ENCODE measurements around the gene MCTP1. TPM values are rescaled to one million over a fixed set of nuclear protein-coding genes. Genes with fewer than 3 reads are reported as not detected.

The MCTP1 gene
- total RNA-seq, 1 experiment from 2014 or later = 5.6 TPM

- DNase-seq (ENCODE audit: low spot score) (no peak), ATAC-seq (peak; percentile 61)
- ChIA-PET CTCF (no interaction called here), POLR2A (no interaction called here)
- H3K27ac Mint-ChIP-seq = no peak overlapping the region
- TF ChIP-seq GABPB1 (CRISPR knock-in tag; IDR thresholded peaks at IDR 0.05) (no peak), NFE2L1 (CRISPR knock-in tag; IDR thresholded peaks at IDR 0.05) (no peak), ESRRA (CRISPR knock-in tag; IDR thresholded peaks at IDR 0.05; ENCODE audit: borderline replicate concordance) (no peak), NR1H2 (CRISPR knock-in tag; IDR thresholded peaks at IDR 0.05) (no peak), ZSCAN18 (CRISPR knock-in tag; IDR thresholded peaks at IDR 0.05) (no peak), RELA (CRISPR knock-in tag; IDR thresholded peaks at IDR 0.05; ENCODE audit: borderline replicate concordance) (no peak)
- TF ChIP-seq, protein P1, sequence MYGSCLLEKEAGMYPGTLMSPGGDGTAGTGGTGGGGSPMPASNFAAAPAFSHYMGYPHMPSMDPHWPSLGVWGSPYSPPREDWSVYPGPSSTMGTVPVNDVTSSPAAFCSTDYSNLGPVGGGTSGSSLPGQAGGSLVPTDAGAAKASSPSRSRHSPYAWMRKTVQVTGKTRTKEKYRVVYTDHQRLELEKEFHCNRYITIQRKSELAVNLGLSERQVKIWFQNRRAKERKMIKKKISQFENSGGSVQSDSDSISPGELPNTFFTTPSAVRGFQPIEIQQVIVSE (CRISPR knock-in tag; IDR thresholded peaks at IDR 0.05; ENCODE audit: borderline replicate concordance) = no peak
- TF ChIP-seq, protein P2, sequence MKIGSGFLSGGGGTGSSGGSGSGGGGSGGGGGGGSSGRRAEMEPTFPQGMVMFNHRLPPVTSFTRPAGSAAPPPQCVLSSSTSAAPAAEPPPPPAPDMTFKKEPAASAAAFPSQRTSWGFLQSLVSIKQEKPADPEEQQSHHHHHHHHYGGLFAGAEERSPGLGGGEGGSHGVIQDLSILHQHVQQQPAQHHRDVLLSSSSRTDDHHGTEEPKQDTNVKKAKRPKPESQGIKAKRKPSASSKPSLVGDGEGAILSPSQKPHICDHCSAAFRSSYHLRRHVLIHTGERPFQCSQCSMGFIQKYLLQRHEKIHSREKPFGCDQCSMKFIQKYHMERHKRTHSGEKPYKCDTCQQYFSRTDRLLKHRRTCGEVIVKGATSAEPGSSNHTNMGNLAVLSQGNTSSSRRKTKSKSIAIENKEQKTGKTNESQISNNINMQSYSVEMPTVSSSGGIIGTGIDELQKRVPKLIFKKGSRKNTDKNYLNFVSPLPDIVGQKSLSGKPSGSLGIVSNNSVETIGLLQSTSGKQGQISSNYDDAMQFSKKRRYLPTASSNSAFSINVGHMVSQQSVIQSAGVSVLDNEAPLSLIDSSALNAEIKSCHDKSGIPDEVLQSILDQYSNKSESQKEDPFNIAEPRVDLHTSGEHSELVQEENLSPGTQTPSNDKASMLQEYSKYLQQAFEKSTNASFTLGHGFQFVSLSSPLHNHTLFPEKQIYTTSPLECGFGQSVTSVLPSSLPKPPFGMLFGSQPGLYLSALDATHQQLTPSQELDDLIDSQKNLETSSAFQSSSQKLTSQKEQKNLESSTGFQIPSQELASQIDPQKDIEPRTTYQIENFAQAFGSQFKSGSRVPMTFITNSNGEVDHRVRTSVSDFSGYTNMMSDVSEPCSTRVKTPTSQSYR (CRISPR knock-in tag; IDR thresholded peaks at IDR 0.05) = no peak
- TF ChIP-seq, protein P3, sequence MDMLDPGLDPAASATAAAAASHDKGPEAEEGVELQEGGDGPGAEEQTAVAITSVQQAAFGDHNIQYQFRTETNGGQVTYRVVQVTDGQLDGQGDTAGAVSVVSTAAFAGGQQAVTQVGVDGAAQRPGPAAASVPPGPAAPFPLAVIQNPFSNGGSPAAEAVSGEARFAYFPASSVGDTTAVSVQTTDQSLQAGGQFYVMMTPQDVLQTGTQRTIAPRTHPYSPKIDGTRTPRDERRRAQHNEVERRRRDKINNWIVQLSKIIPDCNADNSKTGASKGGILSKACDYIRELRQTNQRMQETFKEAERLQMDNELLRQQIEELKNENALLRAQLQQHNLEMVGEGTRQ (CRISPR knock-in tag; IDR thresholded peaks at IDR 0.05) = no peak
- peaks cover 17% of the 10 kb centered on the region for H3K9me3 Mint-ChIP-seq
- no peaks in the 10 kb centered on the region for H3K36me3 Mint-ChIP-seq
- H3K4me3 Mint-ChIP-seq = no peak overlapping the region
- H3K27me3 Mint-ChIP-seq (ENCODE audit: low read depth) = no peaks in the 10 kb centered on the region
- H3K4me1 Mint-ChIP-seq = peaks cover 17% of the 10 kb centered on the region
Measured at GRCh38 chr5:95327211-95327610, 42.3 kb upstream of the MCTP1 start.

GRCh38 chr5:95317687-95318086 lies 32.8 kb upstream of the MCTP1 start:
- H3K36me3 Mint-ChIP-seq = peaks cover 2% of the 10 kb centered on the region; the same call in 1 of the 2 replicates
- ATAC-seq = no peak
- H3K4me3 Mint-ChIP-seq = no peak overlapping the region
- POLR2A ChIA-PET = no interaction called here
- peaks cover 5% of the 10 kb centered on the region for H3K4me1 Mint-ChIP-seq
- H3K27ac Mint-ChIP-seq = no peak overlapping the region
- H3K27me3 Mint-ChIP-seq (ENCODE audit: low read depth) = no peaks in the 10 kb centered on the region
- CTCF ChIA-PET = no interaction called here
- H3K9me3 Mint-ChIP-seq = peaks cover 4% of the 10 kb centered on the region
- DNase-seq (ENCODE audit: low spot score) = no peak
- TF ChIP-seq, protein P4, sequence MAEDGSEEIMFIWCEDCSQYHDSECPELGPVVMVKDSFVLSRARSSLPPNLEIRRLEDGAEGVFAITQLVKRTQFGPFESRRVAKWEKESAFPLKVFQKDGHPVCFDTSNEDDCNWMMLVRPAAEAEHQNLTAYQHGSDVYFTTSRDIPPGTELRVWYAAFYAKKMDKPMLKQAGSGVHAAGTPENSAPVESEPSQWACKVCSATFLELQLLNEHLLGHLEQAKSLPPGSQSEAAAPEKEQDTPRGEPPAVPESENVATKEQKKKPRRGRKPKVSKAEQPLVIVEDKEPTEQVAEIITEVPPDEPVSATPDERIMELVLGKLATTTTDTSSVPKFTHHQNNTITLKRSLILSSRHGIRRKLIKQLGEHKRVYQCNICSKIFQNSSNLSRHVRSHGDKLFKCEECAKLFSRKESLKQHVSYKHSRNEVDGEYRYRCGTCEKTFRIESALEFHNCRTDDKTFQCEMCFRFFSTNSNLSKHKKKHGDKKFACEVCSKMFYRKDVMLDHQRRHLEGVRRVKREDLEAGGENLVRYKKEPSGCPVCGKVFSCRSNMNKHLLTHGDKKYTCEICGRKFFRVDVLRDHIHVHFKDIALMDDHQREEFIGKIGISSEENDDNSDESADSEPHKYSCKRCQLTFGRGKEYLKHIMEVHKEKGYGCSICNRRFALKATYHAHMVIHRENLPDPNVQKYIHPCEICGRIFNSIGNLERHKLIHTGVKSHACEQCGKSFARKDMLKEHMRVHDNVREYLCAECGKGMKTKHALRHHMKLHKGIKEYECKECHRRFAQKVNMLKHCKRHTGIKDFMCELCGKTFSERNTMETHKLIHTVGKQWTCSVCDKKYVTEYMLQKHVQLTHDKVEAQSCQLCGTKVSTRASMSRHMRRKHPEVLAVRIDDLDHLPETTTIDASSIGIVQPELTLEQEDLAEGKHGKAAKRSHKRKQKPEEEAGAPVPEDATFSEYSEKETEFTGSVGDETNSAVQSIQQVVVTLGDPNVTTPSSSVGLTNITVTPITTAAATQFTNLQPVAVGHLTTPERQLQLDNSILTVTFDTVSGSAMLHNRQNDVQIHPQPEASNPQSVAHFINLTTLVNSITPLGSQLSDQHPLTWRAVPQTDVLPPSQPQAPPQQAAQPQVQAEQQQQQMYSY (CRISPR knock-in tag; IDR thresholded peaks at IDR 0.05) = no peak
- TF ChIP-seq, protein P5, sequence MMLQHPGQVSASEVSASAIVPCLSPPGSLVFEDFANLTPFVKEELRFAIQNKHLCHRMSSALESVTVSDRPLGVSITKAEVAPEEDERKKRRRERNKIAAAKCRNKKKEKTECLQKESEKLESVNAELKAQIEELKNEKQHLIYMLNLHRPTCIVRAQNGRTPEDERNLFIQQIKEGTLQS (CRISPR knock-in tag; conservative IDR thresholded peaks at IDR 0.05) = no peak
- TF ChIP-seq E2F1 (CRISPR knock-in tag; IDR thresholded peaks at IDR 0.05) (no peak), SP1 (CRISPR knock-in tag; conservative IDR thresholded peaks at IDR 0.05) (no peak), ZNF416 (CRISPR knock-in tag; IDR thresholded peaks at IDR 0.05) (no peak), NFATC4 (CRISPR knock-in tag; IDR thresholded peaks at IDR 0.05) (no peak), ATF6 (CRISPR knock-in tag; IDR thresholded peaks at IDR 0.05) (no peak)
- TF ChIP-seq, protein P6, sequence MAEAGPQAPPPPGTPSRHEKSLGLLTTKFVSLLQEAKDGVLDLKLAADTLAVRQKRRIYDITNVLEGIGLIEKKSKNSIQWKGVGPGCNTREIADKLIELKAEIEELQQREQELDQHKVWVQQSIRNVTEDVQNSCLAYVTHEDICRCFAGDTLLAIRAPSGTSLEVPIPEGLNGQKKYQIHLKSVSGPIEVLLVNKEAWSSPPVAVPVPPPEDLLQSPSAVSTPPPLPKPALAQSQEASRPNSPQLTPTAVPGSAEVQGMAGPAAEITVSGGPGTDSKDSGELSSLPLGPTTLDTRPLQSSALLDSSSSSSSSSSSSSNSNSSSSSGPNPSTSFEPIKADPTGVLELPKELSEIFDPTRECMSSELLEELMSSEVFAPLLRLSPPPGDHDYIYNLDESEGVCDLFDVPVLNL (CRISPR knock-in tag; IDR thresholded peaks at IDR 0.05; ENCODE audit: borderline replicate concordance, low read depth) = no peak
- TF ChIP-seq, protein P2 (CRISPR knock-in tag; IDR thresholded peaks at IDR 0.05) = no peak

All from WTC11 (cell line).